IMR-90 (cell line): ENCODE data around the gene MAPKAPK5. TPM values are rescaled to one million over a fixed set of nuclear protein-coding genes. Genes with fewer than 3 reads are reported as not detected.

Experiments used
- ATAC-seq: fragments of 200-7000 bp; cut with Tn5 transposase; 2 replicates; pipeline ENCODE4 v1.9.1; 2020; ENCODE audit warnings: low read depth, mild to moderate bottlenecking, moderate library complexity
- BruUV-seq: library from RNA; stranded (reverse); fragments of 400-500 nt; replicated peaks from 2 replicates; lab custom pipeline; 2021; lab: Mats Ljungman, UMichigan
- CTCF ChIA-PET: fragments of 300-600 bp; formaldehyde crosslinking; extraction: SDS; loops from one replicate; lab custom pipeline; 2021; ENCODE audit warnings: antibody characterized with exemption; lab: Yijun Ruan, JAX
- POLR2A ChIA-PET: fragments of 300-600 bp; sonication (Branson Sonifier 250); formaldehyde crosslinking; loops from one replicate; lab custom pipeline; 2022; ENCODE audit warnings: antibody characterized with exemption; ENCODE audit not compliant: unreplicated experiment; lab: Charles Lee
- DNase-seq: peaks from one replicate; pipeline ENCODE4 v3.0.0; 2013
- H2AFZ ChIP-seq: replicated peaks from 2 replicates; pipeline ENCODE3; 2013; ENCODE audit warnings: low read length, mild to moderate bottlenecking; ENCODE audit not compliant: poor library complexity
- H2AK5ac ChIP-seq: 2 replicates; pipeline ENCODE4 v1.6.1; 2013; ENCODE audit warnings: low read depth, low read length, inconsistent platforms
- H2AK9ac ChIP-seq: replicated peaks from 2 replicates; pipeline ENCODE3; 2013; ENCODE audit warnings: mild to moderate bottlenecking, low read depth, low read length, moderate library complexity; ENCODE audit not compliant: poor library complexity
- H2BK120ac ChIP-seq: 2 replicates; pipeline ENCODE4 v1.6.1; 2013; ENCODE audit warnings: low read depth, low read length, inconsistent platforms
- H2BK15ac ChIP-seq: 3 replicates; pipeline ENCODE4 v1.6.1; 2013; ENCODE audit warnings: low read depth, low read length, inconsistent platforms
- H2BK20ac ChIP-seq: 2 replicates; pipeline ENCODE4 v1.6.1; 2013; ENCODE audit warnings: low read depth, mild to moderate bottlenecking, inconsistent platforms, low read length, moderate library complexity
- H2BK5ac ChIP-seq: 2 replicates; pipeline ENCODE4 v1.6.1; 2013; ENCODE audit warnings: mild to moderate bottlenecking, low read depth, low read length, inconsistent platforms; ENCODE audit not compliant: poor library complexity, severe bottlenecking
- H3K14ac ChIP-seq: replicated peaks from 2 replicates; pipeline ENCODE4 v1.6.1; 2013; ENCODE audit warnings: low read depth, low read length, inconsistent platforms
- H3K18ac ChIP-seq: 2 replicates; pipeline ENCODE4 v1.6.1; 2013; ENCODE audit warnings: low read depth, low read length, control low read depth
- H3K23ac ChIP-seq: 2 replicates; pipeline ENCODE4 v1.6.1; 2013; ENCODE audit warnings: low read depth, low read length, inconsistent platforms
- H3K27ac ChIP-seq: 2 replicates; pipeline ENCODE4 v1.5.1; 2013; ENCODE audit warnings: mild to moderate bottlenecking, control low read depth, low read length; ENCODE audit not compliant: insufficient read depth
- H3K27me3 ChIP-seq: 2 replicates; pipeline ENCODE4 v1.6.1; 2013; ENCODE audit warnings: low read length; ENCODE audit not compliant: control insufficient read depth, insufficient read depth
- H3K36me3 ChIP-seq: 2 replicates; pipeline ENCODE4 v1.6.1; 2013; ENCODE audit warnings: low read length, mixed read lengths; ENCODE audit not compliant: control insufficient read depth, insufficient read depth
- H3K4ac ChIP-seq: 2 replicates; pipeline ENCODE4 v1.6.1; 2013; ENCODE audit warnings: low read depth, low read length, inconsistent platforms
- H3K4me1 ChIP-seq: 2 replicates; pipeline ENCODE4 v1.6.1; 2013; ENCODE audit warnings: low read length, mixed read lengths; ENCODE audit not compliant: control insufficient read depth, insufficient read depth
- H3K4me2 ChIP-seq: 2 replicates; pipeline ENCODE4 v1.6.1; 2013; ENCODE audit warnings: low read depth, mild to moderate bottlenecking, control low read depth, low read length, moderate library complexity
- H3K4me3 ChIP-seq: 2 replicates; pipeline ENCODE4 v1.5.1; 2013; ENCODE audit warnings: low read depth, mild to moderate bottlenecking, control low read depth, low read length, moderate library complexity; ENCODE audit not compliant: insufficient read depth
- H3K56ac ChIP-seq: 2 replicates; pipeline ENCODE4 v1.6.1; 2013; ENCODE audit warnings: low read length, inconsistent platforms; ENCODE audit not compliant: insufficient read depth; ENCODE audit errors: extremely low read depth
- H3K79me1 ChIP-seq, 2 experiments: 2 replicates each; pipeline ENCODE4 v1.6.1; 2013; ENCODE audit warnings: low read length in 2 of 2, inconsistent platforms in 1 of 2, low read depth in 1 of 2
- H3K9ac ChIP-seq: 2 replicates; pipeline ENCODE4 v1.6.1; 2013; ENCODE audit warnings: low read depth, low read length, control low read depth
- H3K9me1 ChIP-seq: 2 replicates; pipeline ENCODE4 v1.6.1; 2013; ENCODE audit warnings: low read length, inconsistent platforms; ENCODE audit not compliant: insufficient read depth
- H3K9me3 ChIP-seq: 2 replicates; pipeline ENCODE4 v1.6.1; 2013; ENCODE audit warnings: low read length; ENCODE audit not compliant: control insufficient read depth, insufficient read depth
- H4K20me1 ChIP-seq: 2 replicates; pipeline ENCODE4 v1.6.1; 2013; ENCODE audit warnings: low read length, inconsistent platforms; ENCODE audit not compliant: insufficient read depth
- H4K5ac ChIP-seq: 2 replicates; pipeline ENCODE4 v1.6.1; 2013; ENCODE audit warnings: mild to moderate bottlenecking, low read depth, low read length, control low read depth
- H4K8ac ChIP-seq, 2 experiments: 2 replicates each; pipeline ENCODE4 v1.6.1; 2013; ENCODE audit warnings: low read depth in 2 of 2, low read length in 2 of 2, control low read depth in 1 of 2, inconsistent platforms in 1 of 2
- H4K91ac ChIP-seq: 2 replicates; pipeline ENCODE4 v1.6.1; 2013; ENCODE audit warnings: low read depth, low read length, inconsistent platforms; ENCODE audit not compliant: insufficient read depth
- CHD1 ChIP-seq: IDR thresholded peaks from 2 replicates; pipeline ENCODE4 v1.6.1; 2012; ENCODE audit warnings: low read depth, low read length, improper control_type of control experiment
- FOS ChIP-seq: fragments of 150-350 bp; IDR thresholded peaks from 2 replicates; pipeline ENCODE4 v1.6.1; 2016; ENCODE audit warnings: low read depth, low read length
- MAZ ChIP-seq: IDR thresholded peaks from 2 replicates; pipeline ENCODE4 v1.6.1; 2012; ENCODE audit warnings: low read depth, mild to moderate bottlenecking, low read length, improper control_type of control experiment, moderate library complexity, borderline replicate concordance
- MXI1 ChIP-seq: IDR thresholded peaks from 2 replicates; pipeline ENCODE4 v1.6.1; 2012; ENCODE audit warnings: low read depth, mild to moderate bottlenecking, low read length, moderate library complexity, borderline replicate concordance
- NFE2L2 ChIP-seq: fragments of 150-350 bp; IDR thresholded peaks from 2 replicates; pipeline ENCODE4 v1.6.1; 2016; ENCODE audit warnings: low read depth, mild to moderate bottlenecking, low read length
- POLR2A ChIP-seq: IDR thresholded peaks from 2 replicates; pipeline ENCODE4 v1.6.1; 2012; ENCODE audit warnings: mild to moderate bottlenecking, low read depth, low read length
- RAD21 ChIP-seq: IDR thresholded peaks from 2 replicates; pipeline ENCODE4 v1.6.1; 2012; ENCODE audit warnings: low read length, improper control_type of control experiment
- RCOR1 ChIP-seq: IDR thresholded peaks from 2 replicates; pipeline ENCODE4 v1.6.1; 2012; ENCODE audit warnings: mild to moderate bottlenecking, low read length, improper control_type of control experiment; ENCODE audit not compliant: insufficient replicate concordance
- RFX5 ChIP-seq: IDR thresholded peaks from 2 replicates; pipeline ENCODE4 v1.8.0; 2012; ENCODE audit warnings: low read depth, mild to moderate bottlenecking, low read length, moderate library complexity
- SMC3 ChIP-seq: fragments of 150-350 bp; IDR thresholded peaks from 2 replicates; pipeline ENCODE4 v1.6.1; 2016; ENCODE audit warnings: low read depth, mild to moderate bottlenecking, antibody characterized with exemption, low read length, moderate library complexity
- WGBS, 2 experiments: methylation state at CpG; one replicate each; pipeline versions ENCODE4 v1.1.5 to v1.1.7; 2013; ENCODE audit warnings: missing lambda C conversion rate in 2 of 2; ENCODE audit not compliant: insufficient read length in 1 of 2; ENCODE audit errors: extremely low coverage in 2 of 2; 5-methylcytosine and 5-hydroxymethylcytosine counted together
- dilution Hi-C: fragments of 300-500 bp; cut with HindIII; formaldehyde crosslinking; loops from one replicate; pipeline ENCODE4 v1.14.3; 2018; ENCODE audit warnings: low sequenced_read_pairs; ENCODE audit not compliant: unreplicated experiment
- in situ Hi-C: fragments of 300-500 bp; cut with MboI; formaldehyde crosslinking; loops from 3 replicates; pipeline ENCODE4 v1.14.3; 2019; ENCODE audit warnings: low sequenced_read_pairs, inconsistent platforms, mixed read lengths
- intact Hi-C: fragments of 100-400 bp; cut with micrococcal nuclease; formaldehyde crosslinking; loops from 2 replicates; pipeline ENCODE4 v1.10.0; 2022
- polyA plus RNA-seq, 3 experiments: library from polyadenylated mRNA; depleted of rRNA; stranded (reverse); fragments of >200 nt; gene quantifications; 2 replicates each; pipeline ENCODE4 v1.2.3, GENCODE V29; 2012; ENCODE audit warnings: low replicate concordance in 1 of 3
- total RNA-seq: library from RNA; depleted of rRNA; stranded (reverse); fragments of >200 nt; gene quantifications from 2 replicates; pipeline ENCODE4 v1.2.3, GENCODE V29; 2012
- TF ChIP-seq, protein P1 (sequence below): fragments of 150-350 bp; IDR thresholded peaks from 2 replicates; pipeline ENCODE4 v1.6.1; 2017; ENCODE audit warnings: mild to moderate bottlenecking, antibody characterized with exemption, low read length, low read depth

The MAPKAPK5 gene
- total and polyA plus RNA-seq, 2 of the 4 experiments (the other 2 are of a cell fraction) = 35.0 to 44.6 TPM

DNA sequence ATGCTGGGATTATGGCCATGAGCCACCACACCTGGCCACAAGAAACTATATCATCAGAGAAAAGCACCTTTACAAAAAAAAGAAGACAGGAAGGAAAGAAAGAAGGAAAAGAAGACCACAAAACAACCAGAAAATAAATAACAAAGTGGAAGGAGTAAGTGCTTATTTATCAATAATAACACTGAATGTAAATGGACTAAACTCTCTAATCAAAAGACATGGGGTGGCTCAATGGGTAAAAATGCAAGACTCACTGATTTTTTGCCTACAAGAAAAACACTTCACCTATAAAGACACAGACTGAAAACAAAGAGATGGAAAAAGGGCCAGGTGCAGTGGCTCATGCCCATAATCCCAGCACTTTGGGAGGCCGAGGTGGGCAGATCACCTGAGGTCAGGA, 65.7 kb downstream of the MAPKAPK5 start:
- no peak overlapping the region for H4K5ac ChIP-seq
- H3K27ac ChIP-seq = no peak overlapping the region
- H2AK5ac ChIP-seq = no peak overlapping the region
- H3K9ac ChIP-seq = no peak overlapping the region
- no peak overlapping the region for H3K4me3 ChIP-seq
- no peak overlapping the region for H2BK120ac ChIP-seq
- no peak overlapping the region for H2AFZ ChIP-seq
- H2BK15ac ChIP-seq = no peak overlapping the region
- H3K36me3 ChIP-seq = peaks cover 3% of the 10 kb centered on the region
- BruUV-seq = no TSS peak
- no peak overlapping the region for H3K18ac ChIP-seq
- H3K23ac ChIP-seq = no peak overlapping the region
- no peak overlapping the region for H3K14ac ChIP-seq
- in situ Hi-C loops (no loop called here), intact Hi-C loops (no loop called here), dilution Hi-C loops (no loop called here)
- ATAC-seq (no peak), DNase-seq (no peak)
- H4K8ac ChIP-seq = no peak overlapping the region
- no peaks in the 10 kb centered on the region for H3K4me1 ChIP-seq
- H2BK5ac ChIP-seq = no peak overlapping the region
- H2BK20ac ChIP-seq = no peak overlapping the region
- no peak overlapping the region for H3K4me2 ChIP-seq
- no CpG with 5 or more reads among the region's 1 CpG for WGBS, 2 experiments
- H3K9me3 ChIP-seq = no peaks in the 10 kb centered on the region; the same call in 1 of the 2 replicates
- ChIA-PET CTCF (no interaction called here), POLR2A (no interaction called here)
- no peaks in the 10 kb centered on the region for H3K27me3 ChIP-seq
- no peaks in the 10 kb centered on the region for H3K79me1 ChIP-seq
- H3K9me1 ChIP-seq = peaks cover 3% of the 10 kb centered on the region; the same call in 1 of the 2 replicates
- no peak overlapping the region for H4K91ac ChIP-seq
- TF ChIP-seq RCOR1 (no peak), MXI1 (no peak), RAD21 (no peak), SMC3 (no peak), POLR2A (no peak), RFX5 (no peak), MAZ (no peak), FOS (no peak), NFE2L2 (no peak), CHD1 (no peak)
- TF ChIP-seq, protein P1, sequence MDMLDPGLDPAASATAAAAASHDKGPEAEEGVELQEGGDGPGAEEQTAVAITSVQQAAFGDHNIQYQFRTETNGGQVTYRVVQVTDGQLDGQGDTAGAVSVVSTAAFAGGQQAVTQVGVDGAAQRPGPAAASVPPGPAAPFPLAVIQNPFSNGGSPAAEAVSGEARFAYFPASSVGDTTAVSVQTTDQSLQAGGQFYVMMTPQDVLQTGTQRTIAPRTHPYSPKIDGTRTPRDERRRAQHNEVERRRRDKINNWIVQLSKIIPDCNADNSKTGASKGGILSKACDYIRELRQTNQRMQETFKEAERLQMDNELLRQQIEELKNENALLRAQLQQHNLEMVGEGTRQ = no peak
- no peak overlapping the region for H3K4ac ChIP-seq
- H3K56ac ChIP-seq = no peak overlapping the region
- H2AK9ac ChIP-seq = no peak overlapping the region
- H4K20me1 ChIP-seq = no peaks in the 10 kb centered on the region
